SU-DHL-6 (cell line): ENCODE results near the gene GNE.

Experiments used
- H2AFZ ChIP-seq: fragments of 200-600 bp; sonication (generic); 2 replicates; pipeline ENCODE4 v1.6.1; 2014; ENCODE audit warnings: low read depth, mild to moderate bottlenecking, moderate library complexity, mixed read lengths, antibody characterized with exemption, low read length; ENCODE audit not compliant: severe bottlenecking
- H3F3A ChIP-seq: fragments of 200-600 bp; shearing (Covaris generic); 2 replicates; pipeline ENCODE4 v1.6.0; 2016; ENCODE audit warnings: antibody characterized with exemption, mild to moderate bottlenecking; ENCODE audit not compliant: insufficient read depth
- H3K27ac ChIP-seq: fragments of 200-600 bp; sonication (generic); 2 replicates; pipeline ENCODE4 v1.5.1; 2016; ENCODE audit warnings: low read depth, mild to moderate bottlenecking, low read length, moderate library complexity, mixed read lengths
- H3K27me3 ChIP-seq: fragments of 200-600 bp; sonication (generic), shearing (Covaris generic); 2 replicates; pipeline ENCODE4 v1.6.0; 2014; ENCODE audit warnings: mild to moderate bottlenecking, low read length
- H3K36me3 ChIP-seq: fragments of 200-600 bp; sonication (generic); 2 replicates; pipeline ENCODE4 v1.6.1; 2014; ENCODE audit warnings: mild to moderate bottlenecking, low read length, mixed read lengths
- H3K4me2 ChIP-seq: fragments of 300-600, 200-600 bp; shearing (Covaris generic), sonication (generic); 2 replicates; pipeline ENCODE4 v1.6.0; 2014; ENCODE audit warnings: low read length, low read depth, mild to moderate bottlenecking; ENCODE audit not compliant: poor library complexity, severe bottlenecking
- H3K4me3 ChIP-seq: fragments of 200-600 bp; sonication (generic); 2 replicates; pipeline ENCODE4 v1.5.1; 2014; ENCODE audit warnings: antibody characterized with exemption, low read length, mild to moderate bottlenecking, mixed read lengths; ENCODE audit not compliant: insufficient read depth, poor library complexity, severe bottlenecking
- H3K79me2 ChIP-seq: fragments of 200-600 bp; sonication (generic); 2 replicates; pipeline ENCODE4 v1.6.1; 2014; ENCODE audit warnings: mild to moderate bottlenecking, low read length, moderate library complexity; ENCODE audit not compliant: insufficient read depth
- H3K9ac ChIP-seq: fragments of 200-600 bp; sonication (generic); 2 replicates; pipeline ENCODE4 v1.7.0; 2014; ENCODE audit warnings: mild to moderate bottlenecking, low read length
- H3K9me2 ChIP-seq: fragments of 200-600 bp; sonication (generic); replicated peaks from 2 replicates; pipeline ENCODE4 v1.6.1; 2014; ENCODE audit warnings: low read length; ENCODE audit not compliant: insufficient read depth
- H3K9me3 ChIP-seq: fragments of 200-600 bp; sonication (generic); 2 replicates; pipeline ENCODE4 v1.6.1; 2014; ENCODE audit warnings: low read length, mixed read lengths; ENCODE audit not compliant: insufficient read depth
- H4K20me1 ChIP-seq: fragments of 200-600 bp; sonication (generic); 2 replicates; pipeline ENCODE4 v1.6.1; 2014; ENCODE audit warnings: low read depth, mild to moderate bottlenecking, antibody characterized with exemption, low read length, moderate library complexity, mixed read lengths
- CTCF ChIP-seq: fragments of 200-600 bp; sonication (generic); IDR thresholded peaks from one replicate; pipeline ENCODE4 v1.5.1; 2017; ENCODE audit warnings: antibody characterized with exemption, mild to moderate bottlenecking, low read length, moderate library complexity; ENCODE audit not compliant: insufficient read depth, poor library complexity, severe bottlenecking
- EZH2phosphoT487 ChIP-seq: fragments of 200-600 bp; sonication (generic), shearing (Covaris generic); conservative IDR thresholded peaks from 2 replicates; pipeline ENCODE4 v1.6.1; 2018; ENCODE audit warnings: mild to moderate bottlenecking, antibody characterized with exemption, low read length, moderate library complexity, mixed read lengths

GNE gene

DNA sequence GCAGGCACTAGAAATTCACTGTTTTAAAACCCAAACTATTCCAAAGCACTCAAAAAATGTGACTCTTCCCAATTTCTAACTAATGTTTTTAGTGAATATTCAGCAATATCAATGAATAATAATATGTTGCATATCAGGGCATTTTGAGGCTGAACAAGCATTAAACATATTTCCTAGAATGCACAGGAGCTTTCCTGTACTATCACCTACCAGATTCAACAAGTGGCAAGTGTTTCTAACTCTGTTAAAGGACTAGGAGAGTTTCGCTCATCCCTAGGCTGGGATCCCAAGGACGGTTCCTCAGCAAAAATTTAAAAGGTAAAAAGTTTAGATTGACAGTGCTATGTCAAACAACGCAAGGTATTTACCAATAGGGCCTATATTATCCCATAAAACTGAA lies 21.0 kb downstream of the GNE start:
- Histone ChIP-seq H3K27ac (no peak overlapping the region), H3K9ac (no peak overlapping the region), H4K20me1 (no peaks in the 10 kb centered on the region), H2AFZ (no peak overlapping the region), H3K9me2 (no peaks in the 10 kb centered on the region), H3K27me3 (no peaks in the 10 kb centered on the region), H3K4me2 (no peak overlapping the region), H3F3A (peaks cover 6% of the 10 kb centered on the region; the same call in 1 of the 2 replicates), H3K36me3 (peaks cover 12% of the 10 kb centered on the region; the same call in 1 of the 2 replicates), H3K4me3 (no peak overlapping the region), H3K9me3 (no peaks in the 10 kb centered on the region), H3K79me2 (peaks cover 6% of the 10 kb centered on the region)
- TF ChIP-seq CTCF: no peak
- TF ChIP-seq EZH2phosphoT487: no peak

DNA sequence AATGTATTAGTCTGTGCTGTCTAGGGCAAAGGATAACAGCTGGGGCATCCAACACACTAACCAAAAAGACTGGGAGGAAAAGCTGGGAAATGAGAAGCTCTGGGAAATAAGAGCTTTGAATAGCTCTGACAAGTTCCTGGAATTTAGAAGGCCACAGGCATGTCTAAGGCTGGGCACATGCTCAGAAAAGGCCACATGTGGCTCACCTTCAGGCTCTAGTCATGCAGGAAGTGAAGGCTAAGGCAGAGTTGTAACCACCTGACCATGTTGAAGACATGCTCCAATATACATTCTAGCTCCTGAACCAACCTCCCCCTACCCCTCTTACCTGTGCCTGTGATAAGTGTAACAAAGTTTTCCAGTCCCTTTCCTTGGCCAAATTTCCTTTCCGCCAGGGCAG lies 35.8 kb downstream of the GNE start:
- H2AFZ ChIP-seq: no peak overlapping the region
- H3K36me3 ChIP-seq: peaks cover 48% of the 10 kb centered on the region
- H3K9ac ChIP-seq: no peak overlapping the region
- no peaks in the 10 kb centered on the region for H3K27me3 ChIP-seq
- no peak overlapping the region for H3K4me3 ChIP-seq
- 0 out of 2 replicates have a peak, but pooled peaks cover 3% of the 10 kb centered on the region for H3F3A ChIP-seq
- no peak overlapping the region for H3K27ac ChIP-seq
- no peaks in the 10 kb centered on the region; the same call in 1 of the 2 replicates for H3K79me2 ChIP-seq
- peaks cover 4% of the 10 kb centered on the region; the same call in 1 of the 2 replicates for H4K20me1 ChIP-seq
- peaks cover 6% of the 10 kb centered on the region; the same call in 1 of the 2 replicates for H3K9me3 ChIP-seq
- no peak overlapping the region for H3K4me2 ChIP-seq
- TF ChIP-seq EZH2phosphoT487 (no peak), CTCF (no peak)
- no peaks in the 10 kb centered on the region for H3K9me2 ChIP-seq

GRCh38 chr9:36221667-36222066 lies 36.6 kb downstream of the GNE start:
- Histone ChIP-seq H3K4me3 (no peak overlapping the region), H3K9me3 (peaks cover 6% of the 10 kb centered on the region; the same call in 1 of the 2 replicates), H3K9me2 (no peaks in the 10 kb centered on the region), H3K36me3 (peaks cover 46% of the 10 kb centered on the region), H3K9ac (no peak overlapping the region), H3K27ac (no peak overlapping the region), H3K4me2 (no peak overlapping the region), H4K20me1 (peaks cover 3% of the 10 kb centered on the region; the same call in 1 of the 2 replicates), H2AFZ (no peak overlapping the region), H3K27me3 (no peaks in the 10 kb centered on the region), H3F3A (0 out of 2 replicates have a peak, but pooled peaks cover 3% of the 10 kb centered on the region), H3K79me2 (no peaks in the 10 kb centered on the region; the same call in 1 of the 2 replicates)
- TF ChIP-seq CTCF: no peak
- no peak for TF ChIP-seq EZH2phosphoT487
